HG03196 (cell line): Measurements from ENCODE around the gene RIMS1.
A peak's percentile ranks its signal among the peaks of the same experiment; 100 is the strongest.
"Not testable (repeated sequence)": the region's sequence is repeated elsewhere in the genome, so short reads cannot be mapped to it uniquely, and the experiment has no call there.

Experiments
- ATAC-seq: cut with Tn5 transposase; IDR thresholded peaks from one replicate; pipeline ENCODE4 v1.9.1; 2021; ENCODE audit not compliant: unreplicated experiment

Gene RIMS1

DNA sequence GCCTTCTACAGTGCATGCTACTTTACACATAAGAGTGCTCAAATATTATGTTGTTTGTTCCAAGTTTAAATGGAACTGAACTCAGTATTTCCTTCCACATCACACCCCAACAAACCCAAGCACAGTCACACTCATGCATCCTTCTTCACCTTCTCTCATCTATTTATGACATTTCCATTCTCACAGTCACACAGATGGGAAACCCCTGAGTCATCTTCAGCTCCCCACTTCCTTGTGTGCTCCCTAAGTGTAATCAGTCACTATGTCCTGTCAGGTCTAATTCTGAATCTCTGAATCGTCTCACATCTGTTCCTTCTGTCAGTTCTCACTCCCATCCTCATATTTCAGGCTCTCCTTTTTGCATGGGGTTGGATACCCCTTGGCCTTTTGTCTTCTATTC lies 96.0 kb downstream of the RIMS1 start:
- ATAC-seq = peak; percentile 64

DNA sequence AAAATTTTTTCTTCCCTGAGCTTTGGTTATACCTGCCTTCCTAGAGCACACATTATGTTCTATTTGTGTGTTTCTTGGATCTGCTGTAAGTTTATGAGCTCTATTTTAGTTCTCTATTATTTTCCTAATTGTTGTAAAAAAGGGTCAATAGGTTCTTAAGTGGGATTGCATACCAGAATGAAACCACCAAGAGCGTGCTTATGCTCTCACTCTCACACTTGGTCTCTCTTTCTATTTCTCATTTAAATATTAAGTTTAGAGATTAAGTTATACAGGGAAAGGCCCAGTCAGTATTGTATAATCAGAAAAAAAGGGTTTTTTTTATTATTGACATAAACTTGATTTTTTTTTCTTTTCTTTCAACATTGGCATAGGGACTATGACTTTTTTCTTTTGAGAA lies 96.8 kb downstream of the RIMS1 start:
- ATAC-seq = no peak

DNA sequence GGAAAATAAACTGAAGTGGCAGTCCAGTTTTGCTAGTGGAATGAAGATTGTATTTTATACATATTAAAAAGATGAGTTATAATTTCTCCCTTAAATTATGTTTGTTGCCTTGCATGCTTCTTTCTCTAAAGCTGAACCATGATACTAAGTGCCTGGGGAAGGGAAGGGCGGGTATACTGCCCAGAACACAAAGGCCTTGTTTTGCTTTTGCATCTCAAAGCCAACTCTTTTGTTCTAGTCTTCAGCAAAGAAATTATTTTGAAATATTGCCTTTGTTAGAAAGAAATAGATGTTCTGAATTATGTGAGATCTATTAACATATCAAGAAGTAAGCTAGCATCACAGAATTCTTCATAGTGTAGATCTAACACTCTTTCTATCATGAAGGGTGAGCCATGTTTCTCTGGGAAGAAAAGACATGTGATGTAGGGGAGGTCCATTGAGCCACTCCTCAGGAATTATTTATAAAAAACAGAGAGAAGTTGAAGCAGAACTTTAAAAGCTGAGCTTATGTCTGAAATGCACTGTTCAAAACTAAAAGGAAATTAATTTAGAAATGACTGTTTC lies 108.4 kb downstream of the RIMS1 start:
- ATAC-seq = no peak

DNA sequence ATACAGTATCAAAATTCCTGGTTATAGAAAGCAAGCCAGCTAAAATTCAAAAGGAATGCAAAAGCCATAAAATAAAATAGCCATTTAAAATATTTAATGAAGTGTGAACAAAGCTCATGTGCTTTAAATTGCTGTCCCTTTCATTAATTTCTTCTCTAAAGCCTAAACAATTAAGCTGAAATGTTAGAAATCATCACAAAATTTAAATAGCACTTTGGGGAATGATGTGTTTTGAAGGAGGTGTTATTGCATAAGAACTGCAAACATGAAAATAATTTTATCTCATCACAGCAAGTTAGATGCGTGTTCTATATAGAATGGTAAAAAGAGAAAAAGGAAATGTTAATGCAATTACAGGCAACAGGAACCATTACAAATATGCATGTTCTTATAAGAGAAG lies 111.0 kb downstream of the RIMS1 start:
- no peak for ATAC-seq

DNA sequence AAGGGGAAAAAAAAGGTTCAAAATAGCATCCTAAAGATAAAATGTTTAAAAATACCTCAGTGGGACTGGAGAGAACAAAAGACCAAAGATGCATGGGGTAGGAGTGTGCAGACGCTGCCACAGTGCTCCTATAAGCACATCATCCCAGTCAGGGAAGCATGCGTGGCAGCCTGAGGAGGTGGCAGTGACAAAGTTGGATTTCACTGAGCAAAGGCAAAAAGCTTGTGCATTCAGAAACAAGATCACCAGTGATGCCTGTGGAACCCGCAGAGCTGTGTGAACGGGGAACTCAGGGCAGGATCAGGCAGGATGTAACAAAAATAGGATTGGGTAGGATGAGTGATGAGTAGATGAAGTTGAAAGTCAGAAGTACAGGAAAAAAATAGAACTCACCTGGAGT lies 116.1 kb downstream of the RIMS1 start:
- no peak for ATAC-seq

DNA sequence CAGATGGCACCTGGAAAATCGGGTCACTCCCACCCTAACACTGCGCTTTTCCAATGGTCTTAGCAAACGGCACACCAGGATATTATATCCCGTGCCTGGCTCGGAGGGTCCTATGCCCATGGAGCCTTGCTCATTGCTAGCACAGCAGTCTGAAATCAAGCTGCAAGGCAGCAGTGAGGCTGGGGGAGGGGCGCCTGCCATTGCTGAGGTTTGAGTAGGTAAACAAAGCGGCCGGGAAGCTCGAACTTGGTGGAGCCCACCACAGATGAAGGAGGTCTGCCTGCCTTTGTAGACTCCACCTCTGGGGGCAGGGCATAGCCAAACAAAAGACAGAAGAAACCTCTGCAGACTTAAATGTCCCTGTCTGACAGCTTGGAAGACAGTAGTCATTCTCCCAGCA lies 120.2 kb downstream of the RIMS1 start:
- not testable (repeated sequence) for ATAC-seq

DNA sequence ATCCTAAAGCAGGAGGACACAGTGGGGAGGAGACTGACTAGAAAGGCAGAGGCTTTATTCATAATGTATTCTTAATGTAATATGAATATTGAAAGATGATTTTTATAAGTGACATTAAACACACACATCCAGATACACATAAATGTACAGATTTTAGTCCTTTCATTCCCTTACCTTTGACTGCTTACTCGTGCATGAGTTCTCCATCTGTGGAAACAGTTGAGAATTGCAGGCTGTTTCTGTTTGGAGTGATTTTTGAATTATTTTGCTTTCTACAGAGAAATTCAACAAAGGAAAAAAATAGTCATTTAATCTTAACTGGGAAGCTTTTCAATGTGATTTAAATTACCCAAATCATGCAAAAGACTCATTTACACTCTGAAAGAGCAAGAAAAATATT lies 136.5 kb downstream of the RIMS1 start:
- no peak for ATAC-seq

DNA sequence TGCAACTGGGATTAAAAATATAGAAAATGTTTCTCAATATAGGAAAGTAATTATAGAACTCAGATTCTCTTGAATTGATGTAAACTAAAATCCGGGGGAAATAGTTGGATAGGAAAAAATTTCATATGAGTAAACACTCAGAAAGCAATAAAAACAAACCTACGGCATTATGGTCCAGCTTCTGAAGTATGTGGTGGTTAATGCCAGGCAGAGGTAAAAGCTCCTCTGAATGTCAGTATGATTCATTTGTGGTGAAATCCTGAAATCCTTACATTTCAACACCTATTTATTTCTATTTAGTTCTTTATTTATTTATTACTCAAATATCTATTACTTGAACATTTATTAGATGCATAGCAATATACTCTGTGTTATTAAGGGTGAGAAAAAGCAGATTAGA lies 145.1 kb downstream of the RIMS1 start:
- ATAC-seq = no peak

DNA sequence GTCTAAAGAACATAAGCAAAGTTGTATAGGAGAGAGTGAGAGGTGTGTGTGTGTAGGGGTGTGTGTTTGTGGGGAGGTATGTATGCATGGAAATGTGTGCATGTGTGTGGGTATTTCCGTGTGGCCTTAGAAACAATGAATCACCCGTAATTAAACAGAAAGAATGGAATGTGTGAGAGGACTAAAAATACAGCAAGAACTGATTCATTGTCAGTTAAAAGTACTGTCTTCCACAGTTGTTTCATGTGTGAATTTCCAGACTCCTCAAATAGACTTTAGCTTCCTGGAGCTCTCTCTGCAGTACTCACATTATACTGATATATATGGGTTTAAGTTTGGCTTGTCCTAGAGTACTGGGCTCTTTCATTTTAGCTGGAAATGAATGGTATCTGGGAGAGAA lies 145.7 kb downstream of the RIMS1 start:
- ATAC-seq = no peak

DNA sequence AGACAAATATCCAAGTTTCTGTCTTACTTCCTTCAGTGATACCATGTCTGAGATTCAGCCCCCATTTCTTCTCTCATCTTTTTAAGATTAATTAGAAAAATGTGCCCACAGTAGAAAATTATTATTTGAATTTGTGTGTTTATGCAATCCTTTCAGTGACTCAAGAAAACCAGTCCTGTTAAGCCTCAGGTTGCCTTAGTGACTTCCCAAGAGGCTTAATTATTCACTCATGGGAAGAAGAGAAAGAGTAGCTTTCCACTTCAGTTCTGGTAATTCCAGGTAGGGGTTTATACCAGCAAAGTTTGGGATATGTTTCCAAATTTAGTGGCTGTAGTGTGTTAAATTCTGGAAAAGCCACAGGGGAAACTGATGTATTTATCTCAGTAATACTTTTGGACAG lies 149.1 kb downstream of the RIMS1 start:
- no peak for ATAC-seq

DNA sequence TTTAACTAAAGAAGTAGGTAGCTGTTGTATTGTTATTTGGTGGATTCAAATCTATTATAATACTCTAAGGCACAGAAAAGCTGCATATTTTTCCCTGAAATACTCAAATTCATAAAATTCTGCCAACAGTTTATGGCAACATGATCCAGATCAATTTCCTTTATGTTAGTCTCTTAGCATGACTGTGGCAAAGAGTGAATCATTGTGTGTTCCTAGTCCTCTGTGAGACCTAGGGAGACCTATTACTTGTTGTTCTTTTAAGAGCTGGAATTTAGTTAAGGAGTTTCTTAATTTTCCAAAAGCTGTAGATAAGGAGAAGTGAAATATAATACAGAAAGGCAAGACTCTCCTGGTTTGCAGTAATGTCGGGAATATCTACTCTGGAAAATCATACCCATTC lies 149.6 kb downstream of the RIMS1 start:
- ATAC-seq = no peak

DNA sequence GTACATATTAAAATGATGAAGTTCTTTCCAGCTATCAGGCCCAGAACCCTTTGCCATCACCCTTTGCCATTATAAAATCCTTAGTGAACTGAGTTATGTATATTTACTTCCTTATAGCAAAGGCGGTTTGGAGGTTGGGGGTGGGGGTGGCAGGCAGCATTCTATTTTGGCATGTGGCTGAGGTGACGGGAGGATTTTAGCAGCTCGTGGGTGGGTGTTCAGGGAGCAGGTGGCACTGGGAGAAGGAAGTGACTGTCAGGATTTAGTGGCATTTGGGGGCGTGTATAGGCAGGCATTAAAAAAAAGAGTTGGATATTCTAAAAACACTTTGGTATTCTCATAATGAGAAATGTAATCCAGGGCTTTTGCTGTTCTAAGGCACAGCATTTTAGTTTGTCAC lies 150.7 kb downstream of the RIMS1 start:
- ATAC-seq = no peak

DNA sequence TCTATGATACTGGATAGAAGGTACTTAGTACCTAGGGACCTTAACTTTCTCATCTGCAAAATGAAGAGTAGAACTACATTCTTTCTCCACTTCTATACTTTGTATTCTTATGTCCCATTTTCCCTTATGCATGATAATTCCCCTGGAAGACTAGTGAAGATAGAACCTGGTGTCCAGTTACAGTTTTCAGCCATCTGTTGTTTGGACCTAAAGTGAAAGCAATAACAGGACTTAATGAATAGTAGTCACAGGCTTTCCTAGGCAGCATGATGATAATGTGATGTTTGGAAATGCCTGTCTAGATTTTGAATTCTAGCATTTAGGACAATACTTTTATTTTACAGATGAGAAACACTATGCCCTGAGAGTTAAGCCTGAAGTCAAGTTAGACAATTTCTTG lies 153.8 kb downstream of the RIMS1 start:
- ATAC-seq = no peak

DNA sequence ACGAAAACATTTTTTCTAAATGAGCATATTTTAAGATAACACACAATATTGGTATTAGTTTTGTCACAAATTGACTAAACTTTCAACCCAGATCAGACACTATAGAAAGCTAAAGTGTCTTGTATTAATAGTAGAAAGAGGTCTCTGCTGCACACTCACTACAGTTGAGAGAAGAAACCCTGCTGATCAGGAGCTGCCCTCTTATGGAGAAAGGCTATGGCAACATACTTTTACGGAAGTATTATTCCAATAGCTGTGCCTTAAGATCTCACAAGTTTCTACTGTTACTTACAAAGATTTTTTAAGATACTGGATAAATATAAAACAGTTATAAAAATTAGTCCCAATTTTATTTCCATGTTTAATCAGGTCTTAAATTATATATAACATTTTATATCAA lies 155.7 kb downstream of the RIMS1 start:
- no peak for ATAC-seq

DNA sequence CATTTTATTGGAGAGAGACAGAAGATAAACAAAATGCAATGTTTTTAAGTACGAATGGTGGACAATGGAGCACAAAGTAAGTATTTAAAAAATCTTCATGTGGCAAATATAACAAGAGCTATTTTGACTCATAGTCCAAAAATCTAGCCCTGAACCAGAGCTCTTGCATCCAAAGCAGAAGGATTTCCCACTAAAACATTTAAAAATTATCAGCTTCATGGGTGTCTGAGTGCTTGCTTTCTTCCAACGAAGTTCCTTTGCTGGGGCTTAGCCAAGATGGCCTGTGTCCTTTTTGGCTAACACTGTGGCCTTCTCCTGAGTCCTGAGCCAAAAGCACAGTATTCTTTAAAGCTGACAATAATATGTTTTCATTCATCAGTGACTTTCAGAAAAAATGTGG lies 161.7 kb downstream of the RIMS1 start:
- no peak for ATAC-seq

DNA sequence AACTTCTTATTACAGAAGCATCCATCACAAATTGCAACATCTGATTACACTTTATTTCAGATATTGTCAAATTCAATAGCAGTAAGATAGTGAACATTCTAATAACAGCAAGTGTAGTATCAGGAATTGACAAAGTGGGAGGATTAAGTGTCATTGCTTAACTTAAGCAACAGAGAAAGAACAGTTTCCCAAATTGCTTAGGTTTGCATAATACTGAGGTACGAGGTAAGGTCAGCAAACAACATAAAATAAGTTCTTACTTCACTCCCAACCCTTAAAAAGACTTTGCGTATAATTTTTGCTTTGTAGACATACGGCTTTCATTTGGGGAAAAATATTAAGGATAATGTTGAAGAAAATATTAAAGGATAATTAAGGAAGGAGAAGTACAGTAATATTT lies 163.0 kb downstream of the RIMS1 start:
- ATAC-seq = no peak

DNA sequence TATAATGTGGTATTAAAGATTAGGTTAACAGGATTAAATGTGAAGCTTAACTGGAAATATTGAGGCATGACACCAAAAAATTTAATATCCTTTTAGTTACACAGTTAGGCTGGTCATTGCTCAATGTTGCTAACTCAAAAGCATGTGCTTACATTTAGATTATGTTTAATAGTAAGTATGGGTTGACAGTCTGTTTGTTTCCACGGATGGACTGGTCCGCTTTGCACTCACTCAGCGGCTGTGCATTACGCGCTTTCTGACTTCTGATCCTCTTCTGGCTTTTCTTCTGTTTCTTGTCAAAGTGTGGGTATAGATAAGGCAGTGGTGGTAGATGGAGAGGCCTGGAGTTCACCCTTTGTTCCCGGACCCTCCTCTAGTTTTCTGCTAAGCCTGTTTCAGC lies 174.9 kb downstream of the RIMS1 start:
- no peak for ATAC-seq

DNA sequence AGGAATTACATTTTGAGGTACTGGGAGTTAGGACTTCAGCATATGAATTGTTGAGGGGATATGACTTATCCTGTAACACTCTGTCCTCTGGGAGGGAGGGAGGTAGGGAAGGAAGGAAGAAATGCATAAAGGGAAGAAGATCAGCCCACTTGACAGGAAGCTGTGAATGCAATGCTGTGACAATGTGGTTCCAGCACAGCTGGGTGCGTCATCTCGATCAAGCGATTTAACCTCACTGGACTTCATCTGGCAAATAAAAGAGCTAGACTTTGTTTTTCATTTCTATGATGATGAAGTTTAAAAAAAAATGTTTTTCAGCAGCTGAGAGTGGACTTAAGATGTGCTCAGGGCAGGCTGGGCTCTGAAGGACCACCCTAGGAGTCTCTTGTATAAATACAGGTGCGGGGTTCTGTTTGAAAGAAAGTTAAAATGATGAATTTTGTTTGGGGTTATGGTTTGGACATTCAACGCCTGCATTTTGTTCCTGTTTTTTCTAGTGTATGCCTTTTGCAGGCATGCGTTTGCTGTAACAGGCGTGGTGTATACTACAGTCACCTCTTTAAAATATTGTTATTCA lies 178.1 kb downstream of the RIMS1 start:
- no peak for ATAC-seq

DNA sequence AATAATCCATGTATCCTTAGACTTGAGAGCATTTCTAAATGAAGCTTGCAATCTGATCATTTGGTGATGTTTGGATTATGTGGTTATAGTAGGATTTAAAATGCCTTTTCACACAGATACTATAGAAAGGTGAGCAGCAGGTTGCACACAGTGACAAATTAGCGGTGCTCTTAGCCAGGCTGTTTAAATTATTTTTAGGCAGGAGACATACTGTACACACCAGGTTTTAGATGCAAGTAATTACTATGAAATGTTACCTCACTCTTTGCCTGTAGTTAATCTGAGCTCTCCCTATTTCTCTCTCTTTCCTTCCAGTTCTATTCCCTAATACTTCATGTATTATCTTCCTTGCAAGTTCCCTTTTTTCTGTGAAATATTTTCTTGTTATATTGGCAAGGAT lies 191.7 kb downstream of the RIMS1 start:
- ATAC-seq = no peak

DNA sequence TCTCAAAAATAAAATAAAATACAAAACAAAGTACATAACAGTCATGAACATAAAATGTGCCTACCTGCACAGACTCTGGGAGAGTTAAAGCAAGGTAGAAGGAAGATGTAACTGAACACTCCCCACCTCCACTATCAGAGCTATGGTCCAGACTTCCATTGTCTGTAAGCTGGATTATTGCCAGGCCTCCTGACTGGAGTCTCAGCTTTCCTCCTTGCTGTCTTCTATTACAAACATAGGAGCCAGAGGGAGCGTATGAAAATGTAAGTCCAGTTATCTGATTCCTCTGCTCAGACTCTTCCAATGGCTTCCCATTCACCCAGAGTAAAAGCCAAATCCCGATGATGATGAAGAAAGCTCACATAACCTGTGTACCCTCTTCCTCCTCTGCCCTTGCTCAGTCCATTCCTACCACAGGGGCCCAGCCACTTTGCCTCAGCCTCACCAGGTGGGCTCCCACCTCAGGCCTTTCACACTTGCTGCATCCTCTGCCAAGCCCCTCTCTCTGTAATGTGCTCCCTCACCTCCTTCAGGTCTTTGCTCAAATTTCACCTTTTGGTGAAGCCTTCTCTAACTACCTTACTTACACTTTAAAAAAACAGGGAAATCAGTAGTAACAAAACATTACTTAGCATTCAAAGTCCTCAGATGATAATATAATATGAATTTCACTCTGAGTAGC lies 194.1 kb downstream of the RIMS1 start:
- ATAC-seq = no peak

DNA sequence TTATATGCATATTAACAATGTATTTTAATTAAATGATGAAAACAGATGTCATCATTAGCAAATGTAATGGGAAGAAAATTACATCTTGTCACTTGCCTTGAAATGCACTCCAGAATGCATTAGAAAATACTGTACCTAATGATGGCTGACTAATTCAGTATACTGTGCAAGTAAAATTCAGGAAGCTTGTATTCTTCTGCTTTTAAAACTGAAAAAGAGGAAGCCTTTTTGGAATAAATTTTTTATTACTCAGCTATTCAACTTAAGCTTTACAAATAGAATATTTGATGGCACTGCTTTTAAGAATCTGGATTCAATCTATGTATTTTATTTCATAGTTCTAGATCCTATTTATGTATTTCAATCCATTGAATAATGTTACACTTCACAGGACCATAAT lies 195.5 kb downstream of the RIMS1 start:
- no peak for ATAC-seq

DNA sequence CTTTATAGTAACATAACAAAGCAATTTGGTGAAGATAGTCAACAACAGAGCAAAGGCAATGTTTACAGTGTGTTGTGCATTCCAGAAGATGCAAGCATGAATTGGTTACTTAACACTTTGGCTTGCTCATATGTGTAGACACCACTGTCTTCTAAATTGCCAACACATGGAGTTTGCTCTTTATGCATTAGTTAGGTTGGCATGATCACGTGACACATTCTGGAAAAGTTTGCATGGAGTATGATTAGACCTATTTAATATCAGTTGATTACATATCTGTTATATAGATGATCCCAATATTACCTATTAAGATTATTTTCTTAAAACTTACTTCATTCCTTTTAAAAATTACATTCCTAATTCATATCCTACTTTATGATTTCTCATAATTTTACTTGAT lies 197.6 kb downstream of the RIMS1 start:
- no peak for ATAC-seq

DNA sequence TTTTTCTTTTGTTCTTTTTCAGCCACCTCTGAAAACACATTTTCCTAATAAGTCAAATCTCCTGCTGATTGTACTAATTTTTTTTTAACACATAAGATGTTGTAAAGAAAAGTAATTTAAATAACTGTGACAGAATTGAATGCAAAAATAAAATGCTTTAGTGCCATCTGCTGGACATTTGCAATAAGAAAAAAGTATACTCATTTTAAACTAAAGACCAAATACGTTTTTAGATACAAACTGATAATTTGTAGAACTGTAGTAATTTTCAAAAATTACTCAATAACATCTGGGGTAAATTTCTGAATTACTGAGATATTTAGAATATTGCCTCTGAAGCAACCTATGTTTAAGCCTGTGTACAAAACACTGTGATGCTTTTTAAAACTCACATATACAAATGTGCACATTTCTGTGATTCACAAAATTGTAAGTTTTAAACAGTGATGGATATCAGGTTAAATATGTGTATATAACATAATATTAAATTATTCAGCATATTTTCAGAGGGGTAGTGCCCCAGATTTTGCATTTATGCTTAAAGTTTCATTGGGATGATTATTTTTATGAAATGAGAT lies 198.7 kb downstream of the RIMS1 start:
- ATAC-seq = no peak
